Fibroblast of lung (primary cell): ENCODE measurements around the gene ELAVL1.

ENCODE experiments used
- EZH2 ChIP-seq: IDR thresholded peaks from 2 replicates; pipeline ENCODE4 v1.5.1; 2012; ENCODE audit warnings: low read length, control low read depth, mild to moderate bottlenecking; ENCODE audit errors: missing control alignments
- TF ChIP-seq, protein P1 (sequence below), 2 donors: IDR thresholded peaks in 1 of 2; conservative IDR thresholded peaks in 1 of 2; 1 replicate in 1 of 2; 2 replicates in 1 of 2; pipeline ENCODE4 v1.5.1; 2011 to 2012; ENCODE audit warnings: low read length in 2 of 2, control low read depth in 1 of 2, inconsistent platforms in 1 of 2, low read depth in 1 of 2, mild to moderate bottlenecking in 1 of 2

DNA sequence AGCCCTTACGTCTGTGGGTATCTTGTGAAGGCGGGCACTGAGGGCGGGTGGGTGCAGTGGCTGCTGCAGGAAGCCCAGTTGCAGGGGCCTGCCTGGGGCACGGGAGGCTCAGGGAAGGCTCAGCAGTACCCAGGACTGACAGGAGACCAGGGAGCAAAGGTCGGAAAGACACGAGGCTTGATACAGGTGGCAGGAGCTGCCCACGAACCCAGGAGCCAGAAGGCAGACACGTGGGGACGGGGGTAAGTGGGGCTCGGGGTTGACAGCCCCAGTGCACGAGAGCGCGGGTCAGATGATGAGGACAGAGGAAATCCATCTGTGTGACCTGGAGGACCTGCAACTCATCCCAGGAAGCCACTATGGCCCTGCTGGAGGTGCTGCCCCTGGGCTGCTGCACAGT lies 25.3 kb downstream of the ELAVL1 start:
- TF ChIP-seq, protein P1, sequence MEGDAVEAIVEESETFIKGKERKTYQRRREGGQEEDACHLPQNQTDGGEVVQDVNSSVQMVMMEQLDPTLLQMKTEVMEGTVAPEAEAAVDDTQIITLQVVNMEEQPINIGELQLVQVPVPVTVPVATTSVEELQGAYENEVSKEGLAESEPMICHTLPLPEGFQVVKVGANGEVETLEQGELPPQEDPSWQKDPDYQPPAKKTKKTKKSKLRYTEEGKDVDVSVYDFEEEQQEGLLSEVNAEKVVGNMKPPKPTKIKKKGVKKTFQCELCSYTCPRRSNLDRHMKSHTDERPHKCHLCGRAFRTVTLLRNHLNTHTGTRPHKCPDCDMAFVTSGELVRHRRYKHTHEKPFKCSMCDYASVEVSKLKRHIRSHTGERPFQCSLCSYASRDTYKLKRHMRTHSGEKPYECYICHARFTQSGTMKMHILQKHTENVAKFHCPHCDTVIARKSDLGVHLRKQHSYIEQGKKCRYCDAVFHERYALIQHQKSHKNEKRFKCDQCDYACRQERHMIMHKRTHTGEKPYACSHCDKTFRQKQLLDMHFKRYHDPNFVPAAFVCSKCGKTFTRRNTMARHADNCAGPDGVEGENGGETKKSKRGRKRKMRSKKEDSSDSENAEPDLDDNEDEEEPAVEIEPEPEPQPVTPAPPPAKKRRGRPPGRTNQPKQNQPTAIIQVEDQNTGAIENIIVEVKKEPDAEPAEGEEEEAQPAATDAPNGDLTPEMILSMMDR (conservative IDR thresholded peaks at IDR 0.05 in 1 of 2, IDR thresholded peaks at IDR 0.05 in 1 of 2; ENCODE audit: low read depth in 1 of 2, low read length in 2 of 2): no peak
- no peak for TF ChIP-seq EZH2
